ENCODE measurements around the gene KMT2E. TPM values are rescaled to one million over a fixed set of nuclear protein-coding genes. Genes with fewer than 3 reads are reported as not detected.

Gene KMT2E
- total RNA-seq, 1 experiment from 2014 or later: 38.2 TPM

DNA sequence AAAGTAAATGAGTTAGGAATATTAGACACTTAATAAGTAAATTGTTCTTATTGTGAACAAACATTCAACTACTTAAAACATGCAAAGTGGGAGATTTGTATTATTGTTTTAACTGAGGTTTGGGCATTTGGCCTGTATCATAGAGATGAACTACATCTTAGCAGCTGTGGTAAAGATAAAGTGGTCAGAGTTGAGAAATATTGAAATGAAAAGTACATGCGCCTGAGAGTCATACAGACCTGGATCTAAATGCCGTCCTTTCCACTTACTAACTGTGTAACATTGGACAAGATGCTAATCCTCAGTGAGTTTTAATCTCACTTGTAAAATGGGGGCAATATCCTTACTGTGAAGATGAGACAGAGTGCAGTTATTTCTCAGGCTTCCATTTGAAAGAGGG lies 74.5 kb downstream of the KMT2E start:
- Histone ChIP-seq H2BK120ac (ENCODE audit: low read depth, low read length, poor library complexity, severe bottlenecking) (no peak overlapping the region), H2AK5ac (ENCODE audit: insufficient read length, low read length) (no peak overlapping the region), H3K4me2 (ENCODE audit: insufficient read depth, insufficient read length, low read length) (no peak overlapping the region), H2BK20ac (ENCODE audit: low read depth, low read length, poor library complexity, severe bottlenecking) (no peak overlapping the region), H2BK5ac (ENCODE audit: insufficient read length, low read length) (no peak overlapping the region), H3K79me1 (ENCODE audit: insufficient read depth, low read depth, low read length, poor library complexity, severe bottlenecking) (no peaks in the 10 kb centered on the region), H3K18ac (ENCODE audit: insufficient read length, low read depth, low read length) (no peak overlapping the region), H2AFZ (ENCODE audit: low read length) (no peak overlapping the region), H3T11ph (ENCODE audit: low read length) (no peak overlapping the region), H3K23me2 (ENCODE audit: insufficient read length, low read depth, low read length, poor library complexity, severe bottlenecking) (no peaks in the 10 kb centered on the region), H4K20me1 (ENCODE audit: control insufficient read depth, insufficient read depth, insufficient read length) (no peaks in the 10 kb centered on the region), H3K23ac (ENCODE audit: insufficient read length, low read depth, low read length) (no peak overlapping the region), H3K27me3 (ENCODE audit: insufficient read depth, low read length) (no peaks in the 10 kb centered on the region), H2BK12ac (ENCODE audit: insufficient read length, low read depth, low read length) (no peak overlapping the region), H3K9me3 (ENCODE audit: control insufficient read depth, low read depth, low read length) (no peaks in the 10 kb centered on the region), H2BK15ac (ENCODE audit: low read depth, low read length) (no peak overlapping the region), H3K14ac (ENCODE audit: insufficient read depth, low read length) (no peak overlapping the region), H4K91ac (ENCODE audit: insufficient read length, low read depth, low read length) (no peak overlapping the region), H3K9ac (ENCODE audit: extremely low read depth, insufficient read length, low read length) (no peak overlapping the region), H4K8ac (replicated peaks; ENCODE audit: insufficient read length, low read depth, low read length) (no peak overlapping the region), H3K27ac (ENCODE audit: insufficient read length, low read depth, low read length) (no peak overlapping the region), H3K4ac (ENCODE audit: low read depth, low read length) (no peak overlapping the region), H4K5ac (ENCODE audit: insufficient read length, low read depth, low read length) (no peak overlapping the region), H3K56ac (ENCODE audit: insufficient read length, low read depth, low read length) (no peak overlapping the region), H3K79me2 (ENCODE audit: insufficient read depth, low read length) (no peaks in the 10 kb centered on the region), H3K4me1 (ENCODE audit: insufficient read depth, low read length) (no peaks in the 10 kb centered on the region)
- Mint-ChIP-seq H3K4me1 (no peaks in the 10 kb centered on the region), H3K27me3 (ENCODE audit: low read depth) (no peaks in the 10 kb centered on the region), H3K27ac (no peak overlapping the region), H3K36me3 (ENCODE audit: insufficient read depth in 1 of 3, low read depth in 3 of 3) (peaks cover 26 to 58% (median 46%) of the 10 kb centered on the region in 3 experiments; a peak in 6 of 7 replicates), H3K4me3 (no peak overlapping the region), H3K9me3 (no peaks in the 10 kb centered on the region)
- DNase-seq: no peak
- TF ChIP-seq, protein P1, sequence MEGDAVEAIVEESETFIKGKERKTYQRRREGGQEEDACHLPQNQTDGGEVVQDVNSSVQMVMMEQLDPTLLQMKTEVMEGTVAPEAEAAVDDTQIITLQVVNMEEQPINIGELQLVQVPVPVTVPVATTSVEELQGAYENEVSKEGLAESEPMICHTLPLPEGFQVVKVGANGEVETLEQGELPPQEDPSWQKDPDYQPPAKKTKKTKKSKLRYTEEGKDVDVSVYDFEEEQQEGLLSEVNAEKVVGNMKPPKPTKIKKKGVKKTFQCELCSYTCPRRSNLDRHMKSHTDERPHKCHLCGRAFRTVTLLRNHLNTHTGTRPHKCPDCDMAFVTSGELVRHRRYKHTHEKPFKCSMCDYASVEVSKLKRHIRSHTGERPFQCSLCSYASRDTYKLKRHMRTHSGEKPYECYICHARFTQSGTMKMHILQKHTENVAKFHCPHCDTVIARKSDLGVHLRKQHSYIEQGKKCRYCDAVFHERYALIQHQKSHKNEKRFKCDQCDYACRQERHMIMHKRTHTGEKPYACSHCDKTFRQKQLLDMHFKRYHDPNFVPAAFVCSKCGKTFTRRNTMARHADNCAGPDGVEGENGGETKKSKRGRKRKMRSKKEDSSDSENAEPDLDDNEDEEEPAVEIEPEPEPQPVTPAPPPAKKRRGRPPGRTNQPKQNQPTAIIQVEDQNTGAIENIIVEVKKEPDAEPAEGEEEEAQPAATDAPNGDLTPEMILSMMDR (conservative IDR thresholded peaks at IDR 0.05): no peak
- no CpG with 5 or more reads among the region's 2 CpGs for WGBS (ENCODE audit: extremely low coverage, insufficient read length, low lambda C conversion rate)
